Liver (tissue), 9 donors: ENCODE results near the gene HSD3B1. TPM values are rescaled to one million over a fixed set of nuclear protein-coding genes. Genes with fewer than 3 reads are reported as not detected.

Experiments
- DNase-seq: peaks from one replicate; pipeline ENCODE4 v3.0.0-alpha.2; 2017; ENCODE audit warnings: low spot score
- H3K27ac ChIP-seq, 2 donors: one replicate each; pipeline ENCODE4 v1.7.0; 2013; ENCODE audit warnings: inconsistent platforms in 2 of 2, low read length in 2 of 2, control low read depth in 1 of 2, low read depth in 1 of 2, mild to moderate bottlenecking in 1 of 2
- H3K27me3 ChIP-seq, 4 donors: one replicate each; pipeline versions ENCODE4 v1.6.1 to v1.7.0; 2013; ENCODE audit warnings: low read length in 3 of 4, inconsistent platforms in 1 of 4, mild to moderate bottlenecking in 1 of 4, moderate library complexity in 1 of 4; ENCODE audit not compliant: control insufficient read depth in 4 of 4, insufficient read depth in 4 of 4
- H3K36me3 ChIP-seq, 4 donors: one replicate each; pipeline versions ENCODE4 v1.6.1 to v1.7.0; 2013; ENCODE audit warnings: low read length in 3 of 4, mild to moderate bottlenecking in 3 of 4, low read depth in 1 of 4, moderate library complexity in 1 of 4; ENCODE audit not compliant: control insufficient read depth in 4 of 4, insufficient read depth in 3 of 4
- H3K4me1 ChIP-seq, 4 donors: one replicate each; pipeline versions ENCODE4 v1.6.1 to v1.7.0; 2013; ENCODE audit warnings: low read length in 3 of 4, mild to moderate bottlenecking in 3 of 4, moderate library complexity in 1 of 4; ENCODE audit not compliant: control insufficient read depth in 4 of 4, insufficient read depth in 4 of 4
- H3K4me3 ChIP-seq, 3 donors: one replicate each; pipeline versions ENCODE4 v1.6.1 to v1.7.0; 2013; ENCODE audit warnings: low read length in 3 of 3, control low read depth in 1 of 3, low read depth in 1 of 3, mild to moderate bottlenecking in 1 of 3
- H3K9ac ChIP-seq, 2 donors: one replicate each; pipeline ENCODE4 v1.7.0; 2013; ENCODE audit warnings: low read length in 2 of 2, mild to moderate bottlenecking in 2 of 2, moderate library complexity in 2 of 2, control low read depth in 1 of 2, low read depth in 1 of 2
- H3K9me3 ChIP-seq, 4 donors: one replicate each; pipeline versions ENCODE4 v1.6.1 to v1.7.0; 2013; ENCODE audit warnings: low read length in 3 of 4; ENCODE audit not compliant: control insufficient read depth in 4 of 4
- EGR1 ChIP-seq, 2 donors: IDR thresholded peaks; 2 replicates each; pipeline ENCODE4 v1.6.1; 2016 to 2018; ENCODE audit warnings: antibody characterized with exemption in 2 of 2, low read depth in 2 of 2
- FOXA1 ChIP-seq: IDR thresholded peaks from 2 replicates; pipeline ENCODE4 v1.6.1; 2016; ENCODE audit warnings: antibody characterized with exemption
- FOXA2 ChIP-seq: IDR thresholded peaks from 2 replicates; pipeline ENCODE4 v1.6.1; 2016; ENCODE audit warnings: antibody characterized with exemption
- GABPA ChIP-seq, 2 donors: IDR thresholded peaks in 1 of 2; conservative IDR thresholded peaks in 1 of 2; 2 replicates each; pipeline ENCODE4 v1.6.1; 2016; ENCODE audit warnings: antibody characterized with exemption in 2 of 2, mild to moderate bottlenecking in 1 of 2, moderate library complexity in 1 of 2
- HNF4A ChIP-seq, 2 donors: conservative IDR thresholded peaks; 2 replicates each; pipeline ENCODE4 v1.6.1; 2016; ENCODE audit warnings: antibody characterized with exemption in 2 of 2, mild to moderate bottlenecking in 2 of 2
- HNF4G ChIP-seq: IDR thresholded peaks from 2 replicates; pipeline ENCODE4 v1.6.1; 2016; ENCODE audit warnings: antibody characterized with exemption
- JUND ChIP-seq, 2 donors: IDR thresholded peaks; 2 replicates each; pipeline ENCODE4 v1.6.1; 2016; ENCODE audit warnings: antibody characterized with exemption in 2 of 2
- NR2F2 ChIP-seq: IDR thresholded peaks from 2 replicates; pipeline ENCODE4 v1.6.1; 2016; ENCODE audit warnings: antibody characterized with exemption
- RAD21 ChIP-seq, 2 donors: IDR thresholded peaks; 2 replicates each; pipeline ENCODE4 v1.6.1; 2016; ENCODE audit warnings: antibody characterized with exemption in 2 of 2, mild to moderate bottlenecking in 2 of 2
- RXRA ChIP-seq, 2 donors: IDR thresholded peaks; 2 replicates each; pipeline ENCODE4 v1.6.1; 2017 to 2018; ENCODE audit warnings: antibody characterized with exemption in 2 of 2, mild to moderate bottlenecking in 1 of 2
- SP1 ChIP-seq: IDR thresholded peaks from 2 replicates; pipeline ENCODE4 v1.6.1; 2018; ENCODE audit warnings: antibody characterized with exemption, mild to moderate bottlenecking
- TAF1 ChIP-seq: conservative IDR thresholded peaks from 2 replicates; pipeline ENCODE4 v1.6.1; 2016; ENCODE audit warnings: antibody characterized with exemption, mild to moderate bottlenecking
- YY1 ChIP-seq: IDR thresholded peaks from 2 replicates; pipeline ENCODE4 v1.6.1; 2016; ENCODE audit warnings: antibody characterized with exemption, mild to moderate bottlenecking
- whole genome bisulfite sequencing: extraction: QIAGEN DNeasy Blood & Tissue Kit; methylation state at CpG from one replicate; pipeline ENCODE4 v1.1.7; 2013; 5-methylcytosine and 5-hydroxymethylcytosine counted together
- polyA plus RNA-seq, 2 donors: library from polyadenylated mRNA; stranded (reverse) in 1 of 2; unstranded in 1 of 2; fragments of 200-250 nt in 1 of 2; fragments of >200 nt in 1 of 2; fragmentation: Nextera tagmentation in 1 of 2; extraction: Ambion mirVana in 1 of 2; gene quantifications; one replicate each; pipeline versions ENCODE4 v1.2.1 to v1.2.3, GENCODE V29; 2013 to 2015
- total RNA-seq, 2 donors: library from RNA; depleted of rRNA; stranded (reverse); fragments of >200 nt; gene quantifications; one replicate each; pipeline ENCODE4 v1.2.3, GENCODE V29; 2014
- TF ChIP-seq, protein P1 (sequence below): IDR thresholded peaks from 2 replicates; pipeline ENCODE4 v1.6.1; 2016; ENCODE audit warnings: antibody characterized with exemption
- TF ChIP-seq, protein P2 (sequence below): IDR thresholded peaks from 2 replicates; pipeline ENCODE4 v1.6.1; 2016; ENCODE audit warnings: antibody characterized with exemption
- TF ChIP-seq, protein P3 (sequence below): IDR thresholded peaks from 2 replicates; pipeline ENCODE4 v1.6.1; 2016; ENCODE audit warnings: antibody characterized with exemption, mild to moderate bottlenecking
- TF ChIP-seq, protein P4 (sequence below): IDR thresholded peaks from 2 replicates; pipeline ENCODE4 v1.6.1; 2016; ENCODE audit warnings: antibody characterized with exemption
- TF ChIP-seq, protein P5 (sequence below): fragments of 150-350 bp; IDR thresholded peaks from 2 replicates; pipeline ENCODE4 v1.5.1; 2017; ENCODE audit warnings: improper control_type of control experiment, low read depth, low read length; ENCODE audit not compliant: missing input control
- donor health status: healthy.
- donor health status: healthy.
- donor health status: healthy.
- donor health status: healthy.
- donor health status: healthy.

HSD3B1 gene
- total and polyA plus RNA-seq, 4 donors = 0.67 TPM; not detected in 3

- DNase-seq = no peak
- peaks cover 0 to 6% (median 2%) of the 10 kb centered on the region in 4 donors for H3K4me1 ChIP-seq
- no peak overlapping the region for H3K27ac ChIP-seq
- H3K9ac ChIP-seq = no peak overlapping the region
- H3K27me3 ChIP-seq = no peaks in the 10 kb centered on the region
- no peaks in the 10 kb centered on the region for H3K9me3 ChIP-seq
- TF ChIP-seq, protein P1, sequence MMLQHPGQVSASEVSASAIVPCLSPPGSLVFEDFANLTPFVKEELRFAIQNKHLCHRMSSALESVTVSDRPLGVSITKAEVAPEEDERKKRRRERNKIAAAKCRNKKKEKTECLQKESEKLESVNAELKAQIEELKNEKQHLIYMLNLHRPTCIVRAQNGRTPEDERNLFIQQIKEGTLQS = no peak
- TF ChIP-seq FOXA2 (no peak), EGR1 (IDR thresholded peaks at IDR 0.05; ENCODE audit: low read depth in 2 of 2) (no peak), RXRA (IDR thresholded peaks at IDR 0.05) (no peak), TAF1 (no peak), NR2F2 (no peak), GABPA (IDR thresholded peaks at IDR 0.05 in 1 of 2, conservative IDR thresholded peaks at IDR 0.05 in 1 of 2) (no peak), RAD21 (IDR thresholded peaks at IDR 0.05) (no peak), JUND (IDR thresholded peaks at IDR 0.05) (no peak), HNF4G (no peak), SP1 (no peak), HNF4A (conservative IDR thresholded peaks at IDR 0.05) (no peak), YY1 (no peak), FOXA1 (no peak)
- TF ChIP-seq, protein P2, sequence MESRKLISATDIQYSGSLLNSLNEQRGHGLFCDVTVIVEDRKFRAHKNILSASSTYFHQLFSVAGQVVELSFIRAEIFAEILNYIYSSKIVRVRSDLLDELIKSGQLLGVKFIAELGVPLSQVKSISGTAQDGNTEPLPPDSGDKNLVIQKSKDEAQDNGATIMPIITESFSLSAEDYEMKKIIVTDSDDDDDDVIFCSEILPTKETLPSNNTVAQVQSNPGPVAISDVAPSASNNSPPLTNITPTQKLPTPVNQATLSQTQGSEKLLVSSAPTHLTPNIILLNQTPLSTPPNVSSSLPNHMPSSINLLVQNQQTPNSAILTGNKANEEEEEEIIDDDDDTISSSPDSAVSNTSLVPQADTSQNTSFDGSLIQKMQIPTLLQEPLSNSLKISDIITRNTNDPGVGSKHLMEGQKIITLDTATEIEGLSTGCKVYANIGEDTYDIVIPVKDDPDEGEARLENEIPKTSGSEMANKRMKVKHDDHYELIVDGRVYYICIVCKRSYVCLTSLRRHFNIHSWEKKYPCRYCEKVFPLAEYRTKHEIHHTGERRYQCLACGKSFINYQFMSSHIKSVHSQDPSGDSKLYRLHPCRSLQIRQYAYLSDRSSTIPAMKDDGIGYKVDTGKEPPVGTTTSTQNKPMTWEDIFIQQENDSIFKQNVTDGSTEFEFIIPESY = no peak
- TF ChIP-seq, protein P3, sequence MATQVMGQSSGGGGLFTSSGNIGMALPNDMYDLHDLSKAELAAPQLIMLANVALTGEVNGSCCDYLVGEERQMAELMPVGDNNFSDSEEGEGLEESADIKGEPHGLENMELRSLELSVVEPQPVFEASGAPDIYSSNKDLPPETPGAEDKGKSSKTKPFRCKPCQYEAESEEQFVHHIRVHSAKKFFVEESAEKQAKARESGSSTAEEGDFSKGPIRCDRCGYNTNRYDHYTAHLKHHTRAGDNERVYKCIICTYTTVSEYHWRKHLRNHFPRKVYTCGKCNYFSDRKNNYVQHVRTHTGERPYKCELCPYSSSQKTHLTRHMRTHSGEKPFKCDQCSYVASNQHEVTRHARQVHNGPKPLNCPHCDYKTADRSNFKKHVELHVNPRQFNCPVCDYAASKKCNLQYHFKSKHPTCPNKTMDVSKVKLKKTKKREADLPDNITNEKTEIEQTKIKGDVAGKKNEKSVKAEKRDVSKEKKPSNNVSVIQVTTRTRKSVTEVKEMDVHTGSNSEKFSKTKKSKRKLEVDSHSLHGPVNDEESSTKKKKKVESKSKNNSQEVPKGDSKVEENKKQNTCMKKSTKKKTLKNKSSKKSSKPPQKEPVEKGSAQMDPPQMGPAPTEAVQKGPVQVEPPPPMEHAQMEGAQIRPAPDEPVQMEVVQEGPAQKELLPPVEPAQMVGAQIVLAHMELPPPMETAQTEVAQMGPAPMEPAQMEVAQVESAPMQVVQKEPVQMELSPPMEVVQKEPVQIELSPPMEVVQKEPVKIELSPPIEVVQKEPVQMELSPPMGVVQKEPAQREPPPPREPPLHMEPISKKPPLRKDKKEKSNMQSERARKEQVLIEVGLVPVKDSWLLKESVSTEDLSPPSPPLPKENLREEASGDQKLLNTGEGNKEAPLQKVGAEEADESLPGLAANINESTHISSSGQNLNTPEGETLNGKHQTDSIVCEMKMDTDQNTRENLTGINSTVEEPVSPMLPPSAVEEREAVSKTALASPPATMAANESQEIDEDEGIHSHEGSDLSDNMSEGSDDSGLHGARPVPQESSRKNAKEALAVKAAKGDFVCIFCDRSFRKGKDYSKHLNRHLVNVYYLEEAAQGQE = no peak
- TF ChIP-seq, protein P4, sequence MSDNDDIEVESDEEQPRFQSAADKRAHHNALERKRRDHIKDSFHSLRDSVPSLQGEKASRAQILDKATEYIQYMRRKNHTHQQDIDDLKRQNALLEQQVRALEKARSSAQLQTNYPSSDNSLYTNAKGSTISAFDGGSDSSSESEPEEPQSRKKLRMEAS = no peak
- TF ChIP-seq, protein P5, sequence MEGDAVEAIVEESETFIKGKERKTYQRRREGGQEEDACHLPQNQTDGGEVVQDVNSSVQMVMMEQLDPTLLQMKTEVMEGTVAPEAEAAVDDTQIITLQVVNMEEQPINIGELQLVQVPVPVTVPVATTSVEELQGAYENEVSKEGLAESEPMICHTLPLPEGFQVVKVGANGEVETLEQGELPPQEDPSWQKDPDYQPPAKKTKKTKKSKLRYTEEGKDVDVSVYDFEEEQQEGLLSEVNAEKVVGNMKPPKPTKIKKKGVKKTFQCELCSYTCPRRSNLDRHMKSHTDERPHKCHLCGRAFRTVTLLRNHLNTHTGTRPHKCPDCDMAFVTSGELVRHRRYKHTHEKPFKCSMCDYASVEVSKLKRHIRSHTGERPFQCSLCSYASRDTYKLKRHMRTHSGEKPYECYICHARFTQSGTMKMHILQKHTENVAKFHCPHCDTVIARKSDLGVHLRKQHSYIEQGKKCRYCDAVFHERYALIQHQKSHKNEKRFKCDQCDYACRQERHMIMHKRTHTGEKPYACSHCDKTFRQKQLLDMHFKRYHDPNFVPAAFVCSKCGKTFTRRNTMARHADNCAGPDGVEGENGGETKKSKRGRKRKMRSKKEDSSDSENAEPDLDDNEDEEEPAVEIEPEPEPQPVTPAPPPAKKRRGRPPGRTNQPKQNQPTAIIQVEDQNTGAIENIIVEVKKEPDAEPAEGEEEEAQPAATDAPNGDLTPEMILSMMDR = no peak
- no peak overlapping the region for H3K4me3 ChIP-seq
- H3K36me3 ChIP-seq = no peaks in the 10 kb centered on the region
- WGBS = 91% methylated on average over 6 of the region's 6 CpGs
Observed at GRCh38 chr1:119482517-119483425, 24.2 kb upstream of the HSD3B1 start.
